ENCODE results near the gene ACMSD. TPM values are rescaled to one million over a fixed set of nuclear protein-coding genes. Genes with fewer than 3 reads are reported as not detected.

Gene ACMSD
- total and polyA plus RNA-seq, 2 of the 13 experiments (the other 11 are each of a cell fraction or from before 2014, with no cell fraction given), result not detected

DNA sequence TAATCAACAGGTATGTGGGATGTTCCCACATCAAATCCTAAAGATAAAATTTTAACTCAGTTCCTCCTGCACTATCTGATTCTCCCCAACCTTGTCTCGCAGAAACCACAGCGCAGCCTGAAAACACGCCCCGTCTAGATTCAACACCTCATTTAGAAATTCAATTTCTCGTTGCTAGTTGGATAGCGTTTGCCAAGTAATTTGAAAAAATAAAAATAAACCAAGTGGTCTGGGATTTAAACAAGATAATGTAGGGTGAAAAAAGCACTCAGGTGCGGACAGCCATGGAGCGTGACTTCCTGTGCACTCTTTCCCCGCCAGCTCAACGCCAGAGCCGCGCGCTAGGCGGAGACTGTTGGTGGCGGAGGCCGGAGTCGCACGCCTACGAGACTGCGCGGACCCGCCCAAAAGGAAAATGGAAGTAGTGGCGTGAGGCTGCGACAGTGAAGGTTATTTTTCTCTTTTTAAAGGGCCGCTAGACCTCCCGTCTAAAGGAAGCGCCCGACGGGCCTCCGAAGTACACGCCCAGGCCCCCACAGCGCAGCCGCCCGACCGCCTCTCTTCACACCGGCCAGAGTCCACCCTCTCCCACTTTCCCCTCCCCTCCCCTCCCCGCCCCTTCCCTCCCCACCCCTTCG, 79.6 kb downstream of the ACMSD start (continued):
- TF ChIP-seq, protein P1, sequence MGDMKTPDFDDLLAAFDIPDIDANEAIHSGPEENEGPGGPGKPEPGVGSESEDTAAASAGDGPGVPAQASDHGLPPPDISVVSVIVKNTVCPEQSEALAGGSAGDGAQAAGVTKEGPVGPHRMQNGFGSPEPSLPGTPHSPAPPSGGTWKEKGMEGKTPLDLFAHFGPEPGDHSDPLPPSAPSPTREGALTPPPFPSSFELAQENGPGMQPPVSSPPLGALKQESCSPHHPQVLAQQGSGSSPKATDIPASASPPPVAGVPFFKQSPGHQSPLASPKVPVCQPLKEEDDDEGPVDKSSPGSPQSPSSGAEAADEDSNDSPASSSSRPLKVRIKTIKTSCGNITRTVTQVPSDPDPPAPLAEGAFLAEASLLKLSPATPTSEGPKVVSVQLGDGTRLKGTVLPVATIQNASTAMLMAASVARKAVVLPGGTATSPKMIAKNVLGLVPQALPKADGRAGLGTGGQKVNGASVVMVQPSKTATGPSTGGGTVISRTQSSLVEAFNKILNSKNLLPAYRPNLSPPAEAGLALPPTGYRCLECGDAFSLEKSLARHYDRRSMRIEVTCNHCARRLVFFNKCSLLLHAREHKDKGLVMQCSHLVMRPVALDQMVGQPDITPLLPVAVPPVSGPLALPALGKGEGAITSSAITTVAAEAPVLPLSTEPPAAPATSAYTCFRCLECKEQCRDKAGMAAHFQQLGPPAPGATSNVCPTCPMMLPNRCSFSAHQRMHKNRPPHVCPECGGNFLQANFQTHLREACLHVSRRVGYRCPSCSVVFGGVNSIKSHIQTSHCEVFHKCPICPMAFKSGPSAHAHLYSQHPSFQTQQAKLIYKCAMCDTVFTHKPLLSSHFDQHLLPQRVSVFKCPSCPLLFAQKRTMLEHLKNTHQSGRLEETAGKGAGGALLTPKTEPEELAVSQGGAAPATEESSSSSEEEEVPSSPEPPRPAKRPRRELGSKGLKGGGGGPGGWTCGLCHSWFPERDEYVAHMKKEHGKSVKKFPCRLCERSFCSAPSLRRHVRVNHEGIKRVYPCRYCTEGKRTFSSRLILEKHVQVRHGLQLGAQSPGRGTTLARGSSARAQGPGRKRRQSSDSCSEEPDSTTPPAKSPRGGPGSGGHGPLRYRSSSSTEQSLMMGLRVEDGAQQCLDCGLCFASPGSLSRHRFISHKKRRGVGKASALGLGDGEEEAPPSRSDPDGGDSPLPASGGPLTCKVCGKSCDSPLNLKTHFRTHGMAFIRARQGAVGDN (CRISPR knock-in tag; IDR thresholded peaks at IDR 0.05), result peak; percentile 76
- TF ChIP-seq, protein P2, sequence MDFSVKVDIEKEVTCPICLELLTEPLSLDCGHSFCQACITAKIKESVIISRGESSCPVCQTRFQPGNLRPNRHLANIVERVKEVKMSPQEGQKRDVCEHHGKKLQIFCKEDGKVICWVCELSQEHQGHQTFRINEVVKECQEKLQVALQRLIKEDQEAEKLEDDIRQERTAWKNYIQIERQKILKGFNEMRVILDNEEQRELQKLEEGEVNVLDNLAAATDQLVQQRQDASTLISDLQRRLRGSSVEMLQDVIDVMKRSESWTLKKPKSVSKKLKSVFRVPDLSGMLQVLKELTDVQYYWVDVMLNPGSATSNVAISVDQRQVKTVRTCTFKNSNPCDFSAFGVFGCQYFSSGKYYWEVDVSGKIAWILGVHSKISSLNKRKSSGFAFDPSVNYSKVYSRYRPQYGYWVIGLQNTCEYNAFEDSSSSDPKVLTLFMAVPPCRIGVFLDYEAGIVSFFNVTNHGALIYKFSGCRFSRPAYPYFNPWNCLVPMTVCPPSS (IDR thresholded peaks at IDR 0.05), result no peak
- TF ChIP-seq, protein P3, sequence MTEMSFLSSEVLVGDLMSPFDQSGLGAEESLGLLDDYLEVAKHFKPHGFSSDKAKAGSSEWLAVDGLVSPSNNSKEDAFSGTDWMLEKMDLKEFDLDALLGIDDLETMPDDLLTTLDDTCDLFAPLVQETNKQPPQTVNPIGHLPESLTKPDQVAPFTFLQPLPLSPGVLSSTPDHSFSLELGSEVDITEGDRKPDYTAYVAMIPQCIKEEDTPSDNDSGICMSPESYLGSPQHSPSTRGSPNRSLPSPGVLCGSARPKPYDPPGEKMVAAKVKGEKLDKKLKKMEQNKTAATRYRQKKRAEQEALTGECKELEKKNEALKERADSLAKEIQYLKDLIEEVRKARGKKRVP (CRISPR knock-in tag; IDR thresholded peaks at IDR 0.05), result 0 out of 4 replicates have a peak, but pooled peaks of 1 of the 2 experiments have one; percentile 8
- TF ChIP-seq, protein P4, sequence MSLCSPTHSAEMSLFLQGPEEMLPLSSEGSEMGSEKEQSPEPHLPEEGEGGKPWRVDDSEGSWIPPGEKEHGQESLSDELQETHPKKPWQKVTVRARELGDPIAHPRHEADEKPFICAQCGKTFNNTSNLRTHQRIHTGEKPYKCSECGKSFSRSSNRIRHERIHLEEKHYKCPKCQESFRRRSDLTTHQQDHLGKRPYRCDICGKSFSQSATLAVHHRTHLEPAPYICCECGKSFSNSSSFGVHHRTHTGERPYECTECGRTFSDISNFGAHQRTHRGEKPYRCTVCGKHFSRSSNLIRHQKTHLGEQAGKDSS (CRISPR knock-in tag; IDR thresholded peaks at IDR 0.05; ENCODE audit: borderline replicate concordance, low read depth), result no peak; the same call in 1 of the 2 replicates
- TF ChIP-seq SMAD3 (CRISPR knock-in tag; IDR thresholded peaks at IDR 0.05) (peak; percentile 28; the same call in 1 of the 2 replicates), ISL2 (CRISPR knock-in tag; IDR thresholded peaks at IDR 0.05) (no peak), MAF1 (CRISPR knock-in tag; IDR thresholded peaks at IDR 0.05; ENCODE audit: borderline replicate concordance) (no peak), JDP2 (CRISPR knock-in tag; IDR thresholded peaks at IDR 0.05; ENCODE audit: borderline replicate concordance) (no peak), YEATS4 (CRISPR knock-in tag; IDR thresholded peaks at IDR 0.05; ENCODE audit: borderline replicate concordance) (peak; percentile 67), HNRNPK (IDR thresholded peaks at IDR 0.05; ENCODE audit: low read depth, low read length, poor library complexity, severe bottlenecking) (peak; percentile 100), FOXC1 (CRISPR knock-in tag; IDR thresholded peaks at IDR 0.05; ENCODE audit: borderline replicate concordance) (peak; percentile 29; the same call in 1 of the 2 replicates)
- TF ChIP-seq, protein P5, sequence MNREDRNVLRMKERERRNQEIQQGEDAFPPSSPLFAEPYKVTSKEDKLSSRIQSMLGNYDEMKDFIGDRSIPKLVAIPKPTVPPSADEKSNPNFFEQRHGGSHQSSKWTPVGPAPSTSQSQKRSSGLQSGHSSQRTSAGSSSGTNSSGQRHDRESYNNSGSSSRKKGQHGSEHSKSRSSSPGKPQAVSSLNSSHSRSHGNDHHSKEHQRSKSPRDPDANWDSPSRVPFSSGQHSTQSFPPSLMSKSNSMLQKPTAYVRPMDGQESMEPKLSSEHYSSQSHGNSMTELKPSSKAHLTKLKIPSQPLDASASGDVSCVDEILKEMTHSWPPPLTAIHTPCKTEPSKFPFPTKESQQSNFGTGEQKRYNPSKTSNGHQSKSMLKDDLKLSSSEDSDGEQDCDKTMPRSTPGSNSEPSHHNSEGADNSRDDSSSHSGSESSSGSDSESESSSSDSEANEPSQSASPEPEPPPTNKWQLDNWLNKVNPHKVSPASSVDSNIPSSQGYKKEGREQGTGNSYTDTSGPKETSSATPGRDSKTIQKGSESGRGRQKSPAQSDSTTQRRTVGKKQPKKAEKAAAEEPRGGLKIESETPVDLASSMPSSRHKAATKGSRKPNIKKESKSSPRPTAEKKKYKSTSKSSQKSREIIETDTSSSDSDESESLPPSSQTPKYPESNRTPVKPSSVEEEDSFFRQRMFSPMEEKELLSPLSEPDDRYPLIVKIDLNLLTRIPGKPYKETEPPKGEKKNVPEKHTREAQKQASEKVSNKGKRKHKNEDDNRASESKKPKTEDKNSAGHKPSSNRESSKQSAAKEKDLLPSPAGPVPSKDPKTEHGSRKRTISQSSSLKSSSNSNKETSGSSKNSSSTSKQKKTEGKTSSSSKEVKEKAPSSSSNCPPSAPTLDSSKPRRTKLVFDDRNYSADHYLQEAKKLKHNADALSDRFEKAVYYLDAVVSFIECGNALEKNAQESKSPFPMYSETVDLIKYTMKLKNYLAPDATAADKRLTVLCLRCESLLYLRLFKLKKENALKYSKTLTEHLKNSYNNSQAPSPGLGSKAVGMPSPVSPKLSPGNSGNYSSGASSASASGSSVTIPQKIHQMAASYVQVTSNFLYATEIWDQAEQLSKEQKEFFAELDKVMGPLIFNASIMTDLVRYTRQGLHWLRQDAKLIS (CRISPR knock-in tag; IDR thresholded peaks at IDR 0.05), result no peak; the same call in 1 of the 2 replicates
- TF ChIP-seq, protein P6, sequence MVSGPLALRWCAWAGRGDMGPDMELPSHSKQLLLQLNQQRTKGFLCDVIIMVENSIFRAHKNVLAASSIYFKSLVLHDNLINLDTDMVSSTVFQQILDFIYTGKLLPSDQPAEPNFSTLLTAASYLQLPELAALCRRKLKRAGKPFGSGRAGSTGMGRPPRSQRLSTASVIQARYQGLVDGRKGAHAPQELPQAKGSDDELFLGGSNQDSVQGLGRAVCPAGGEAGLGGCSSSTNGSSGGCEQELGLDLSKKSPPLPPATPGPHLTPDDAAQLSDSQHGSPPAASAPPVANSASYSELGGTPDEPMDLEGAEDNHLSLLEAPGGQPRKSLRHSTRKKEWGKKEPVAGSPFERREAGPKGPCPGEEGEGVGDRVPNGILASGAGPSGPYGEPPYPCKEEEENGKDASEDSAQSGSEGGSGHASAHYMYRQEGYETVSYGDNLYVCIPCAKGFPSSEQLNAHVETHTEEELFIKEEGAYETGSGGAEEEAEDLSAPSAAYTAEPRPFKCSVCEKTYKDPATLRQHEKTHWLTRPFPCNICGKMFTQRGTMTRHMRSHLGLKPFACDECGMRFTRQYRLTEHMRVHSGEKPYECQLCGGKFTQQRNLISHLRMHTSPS (CRISPR knock-in tag; IDR thresholded peaks at IDR 0.05; ENCODE audit: low read depth), result no peak; the same call in 1 of the 2 replicates
